SU-DHL-6 (cell line): Measurements from ENCODE around the gene CEP63.

Experiments used
- CTCF ChIP-seq: fragments of 200-600 bp; sonication (generic); IDR thresholded peaks from one replicate; pipeline ENCODE4 v1.5.1; 2017; ENCODE audit warnings: antibody characterized with exemption, mild to moderate bottlenecking, low read length, moderate library complexity; ENCODE audit not compliant: insufficient read depth, poor library complexity, severe bottlenecking
- EZH2phosphoT487 ChIP-seq: fragments of 200-600 bp; sonication (generic), shearing (Covaris generic); conservative IDR thresholded peaks from 2 replicates; pipeline ENCODE4 v1.6.1; 2018; ENCODE audit warnings: mild to moderate bottlenecking, antibody characterized with exemption, low read length, moderate library complexity, mixed read lengths

GRCh38 chr3:134579141-134579665, 93.3 kb downstream of the CEP63 start:
- TF ChIP-seq CTCF, result no peak
- TF ChIP-seq EZH2phosphoT487, result no peak
